T-helper 1 cell treated with Interleukin-12 subunit alpha and Interleukin-12 subunit beta and Interleukin-4 antibody, amounts not matched to agents 30 ng/mL and 1 ng/mL, for 36 hours (primary cell): ENCODE measurements around the gene GID8. TPM values are rescaled to one million over a fixed set of nuclear protein-coding genes. Genes with fewer than 3 reads are reported as not detected.

ENCODE experiments used
- intact Hi-C: fragments of 100-400 bp; cut with micrococcal nuclease; formaldehyde crosslinking; loops from one replicate; pipeline ENCODE4 v1.15.1; 2024
- total RNA-seq: library from RNA; stranded (reverse); gene quantifications from 2 replicates; pipeline ENCODE4 v1.2.3, GENCODE V29; 2022

Gene GID8
- total RNA-seq, 1 donor from 2014 or later: 34.2 TPM

- intact Hi-C loops: no loop called here
Measured at GRCh38 chr20:62902926-62903615, 34.9 kb upstream of the GID8 start.

GRCh38 chr20:62905536-62906117 is 32.3 kb upstream of the GID8 start:
- intact Hi-C loops: no loop called here

- intact Hi-C loops: no loop called here
Measured at GRCh38 chr20:62906209-62906608, 31.7 kb upstream of the GID8 start.

- intact Hi-C loops: no loop called here
Measured at GRCh38 chr20:62906647-62907375, 31.1 kb upstream of the GID8 start.

GRCh38 chr20:62907384-62908317 is 30.3 kb upstream of the GID8 start:
- intact Hi-C loops: no loop called here

- intact Hi-C loops: no loop called here
Measured at GRCh38 chr20:62908971-62909791, 28.8 kb upstream of the GID8 start.

GRCh38 chr20:62910217-62910766 is 27.7 kb upstream of the GID8 start:
- intact Hi-C loops: no loop called here

- intact Hi-C loops: no loop called here
Measured at GRCh38 chr20:62910777-62911497, 27.0 kb upstream of the GID8 start.

- intact Hi-C loops: no loop called here
Measured at GRCh38 chr20:62911701-62912280, 26.2 kb upstream of the GID8 start.

- intact Hi-C loops: no loop called here
Measured at GRCh38 chr20:62913043-62913630, 24.8 kb upstream of the GID8 start.

- intact Hi-C loops: no loop called here
Measured at GRCh38 chr20:62914436-62914835, 23.5 kb upstream of the GID8 start.

- intact Hi-C loops: no loop called here
Measured at GRCh38 chr20:62914970-62915457, 22.9 kb upstream of the GID8 start.

GRCh38 chr20:62916703-62917476 is 21.1 kb upstream of the GID8 start:
- intact Hi-C loops: no loop called here

GRCh38 chr20:62917720-62918119 is 20.2 kb upstream of the GID8 start:
- intact Hi-C loops: loop anchor here (1.0 kb wide), 1 partner anchor 9 kb away; the partner anchor contains the start of gene DIDO1

- intact Hi-C loops: loop anchor here (1.0 kb wide), 1 partner anchor 8 kb away; the partner anchor contains the start of gene DIDO1
Measured at GRCh38 chr20:62918147-62918546, 19.8 kb upstream of the GID8 start.

GRCh38 chr20:62918831-62919230 is 19.1 kb upstream of the GID8 start:
- intact Hi-C loops: loop anchor here (1.0 kb wide), 1 partner anchor 7 kb away; the partner anchor contains the start of gene DIDO1

- intact Hi-C loops: no loop called here
Measured at GRCh38 chr20:62920039-62920645, 17.8 kb upstream of the GID8 start.
